Skeletal muscle cell (primary cell): ENCODE measurements around the gene PDILT.

Experiments used
- DNase-seq: peaks from one replicate; pipeline ENCODE4 v3.0.0-alpha.2; 2010; ENCODE audit warnings: low read depth
- H3K4me3 ChIP-seq: 2 replicates; pipeline ENCODE4 v1.5.1; 2011; ENCODE audit warnings: low read depth, mild to moderate bottlenecking, control low read depth, low read length, moderate library complexity

The PDILT gene

GRCh38 chr16:20377181-20377580 is 27.4 kb downstream of the PDILT start:
- H3K4me3 ChIP-seq, result no peak overlapping the region
- DNase-seq, result no peak

- H3K4me3 ChIP-seq, result no peak overlapping the region
- no peak for DNase-seq
Observed at GRCh38 chr16:20372701-20373100, 31.8 kb downstream of the PDILT start.

- H3K4me3 ChIP-seq, result no peak overlapping the region
- DNase-seq, result no peak
Observed at GRCh38 chr16:20369452-20370054, 35.0 kb downstream of the PDILT start.

GRCh38 chr16:20364051-20364450 is 40.5 kb downstream of the PDILT start:
- DNase-seq, result no peak
- no peak overlapping the region for H3K4me3 ChIP-seq

- DNase-seq, result no peak
- H3K4me3 ChIP-seq, result no peak overlapping the region
Observed at GRCh38 chr16:20363191-20363590, 41.3 kb downstream of the PDILT start.

- no peak for DNase-seq
- no peak overlapping the region for H3K4me3 ChIP-seq
Observed at GRCh38 chr16:20359997-20360396, 44.5 kb downstream of the PDILT start.

GRCh38 chr16:20355114-20355782 is 49.3 kb downstream of the PDILT start:
- no peak for DNase-seq
- H3K4me3 ChIP-seq, result no peak overlapping the region

- no peak overlapping the region for H3K4me3 ChIP-seq
- DNase-seq, result no peak
Observed at GRCh38 chr16:20353379-20353778, 51.2 kb downstream of the PDILT start.

GRCh38 chr16:20352615-20353014 is 51.9 kb downstream of the PDILT start, which contains the start of gene UMOD:
Gene UMOD (minus strand): TSS chr16:20352715. CDS start chr16:20350737, 1,978 bp downstream.
- DNase-seq, result no peak
- H3K4me3 ChIP-seq, result no peak within 1 kb of the TSS

- H3K4me3 ChIP-seq, result no peak overlapping the region
- no peak for DNase-seq
Observed at GRCh38 chr16:20349615-20350014, 54.9 kb downstream of the PDILT start.

- no peak overlapping the region for H3K4me3 ChIP-seq
- no peak for DNase-seq
Observed at GRCh38 chr16:20348365-20349185, 56.0 kb downstream of the PDILT start.

- DNase-seq, result no peak
- no peak overlapping the region for H3K4me3 ChIP-seq
Observed at GRCh38 chr16:20347666-20348364, 56.7 kb downstream of the PDILT start.

- H3K4me3 ChIP-seq, result no peak overlapping the region
- no peak for DNase-seq
Observed at GRCh38 chr16:20344611-20345010, 59.9 kb downstream of the PDILT start.

- H3K4me3 ChIP-seq, result no peak overlapping the region
- DNase-seq, result no peak
Observed at GRCh38 chr16:20339744-20340143, 64.8 kb downstream of the PDILT start.

- H3K4me3 ChIP-seq, result no peak overlapping the region
- no peak for DNase-seq
Observed at GRCh38 chr16:20336955-20337354, 67.6 kb downstream of the PDILT start.

- H3K4me3 ChIP-seq, result no peak overlapping the region
- no peak for DNase-seq
Observed at GRCh38 chr16:20334396-20334795, 70.1 kb downstream of the PDILT start.

GRCh38 chr16:20333120-20333519 is 71.4 kb downstream of the PDILT start:
- no peak for DNase-seq
- H3K4me3 ChIP-seq, result no peak overlapping the region

GRCh38 chr16:20332411-20332810 is 72.1 kb downstream of the PDILT start:
- DNase-seq, result no peak
- no peak overlapping the region for H3K4me3 ChIP-seq

GRCh38 chr16:20331635-20332034 is 72.9 kb downstream of the PDILT start:
- DNase-seq, result no peak
- no peak overlapping the region for H3K4me3 ChIP-seq
